ENCODE data around the gene UGCG.
"Not testable (repeated sequence)": the region's sequence is repeated elsewhere in the genome, so short reads cannot be mapped to it uniquely, and the experiment has no call there.

Gene UGCG

DNA sequence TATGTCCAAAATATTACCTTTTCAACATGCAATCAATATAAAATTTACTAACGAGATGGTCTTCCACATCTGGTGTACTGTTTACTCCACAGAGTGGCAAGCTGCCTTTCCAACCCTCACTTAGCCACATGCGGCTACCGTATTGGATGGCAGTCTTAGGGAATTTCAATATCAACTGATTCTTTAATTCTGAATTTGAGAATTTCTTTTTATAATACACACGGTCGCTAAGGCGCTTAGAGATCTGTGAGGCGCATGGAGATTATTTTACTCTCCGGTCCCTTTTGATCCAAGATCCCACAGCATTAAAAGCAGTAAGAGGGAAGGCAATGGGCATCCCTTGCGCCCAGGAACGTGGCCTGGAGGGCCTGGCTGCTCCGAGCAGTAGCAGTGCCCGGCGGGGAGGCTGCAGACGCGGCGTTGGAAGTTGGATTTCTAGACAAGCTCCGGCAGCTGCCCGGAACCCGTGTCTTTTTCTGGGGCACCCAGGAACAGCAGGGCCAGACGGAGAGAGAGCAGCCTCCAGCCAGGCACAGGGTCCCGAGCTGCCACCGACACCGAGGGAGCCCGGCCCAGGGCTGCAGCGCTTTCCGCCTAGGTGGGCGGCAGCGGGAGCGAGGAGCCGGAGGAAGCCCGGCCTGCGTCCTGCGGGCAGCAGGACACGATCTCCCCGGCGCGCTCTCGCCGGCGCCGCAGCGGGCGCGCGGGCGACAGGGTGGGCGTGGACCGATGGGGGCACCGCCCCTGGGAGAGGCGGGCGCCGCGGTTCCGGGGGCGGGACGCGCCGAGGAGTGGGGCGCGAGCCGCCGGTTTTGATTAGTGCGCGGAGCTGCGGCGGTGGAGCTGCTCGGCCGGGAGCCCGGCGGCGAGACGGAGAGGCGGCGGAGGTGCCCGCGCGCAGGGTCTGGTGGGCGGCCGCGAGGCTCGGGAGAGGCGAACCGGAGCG lies at the start of gene UGCG:
Gene UGCG (plus strand): TSS at position 819 of the 946 bp plus-strand sequence. CDS start 402 bp downstream, outside the sequence.
- DNase-seq (ENCODE audit: extremely low read depth in 1 of 2, low read depth in 1 of 2) = peak; percentile 53 to 79

DNA sequence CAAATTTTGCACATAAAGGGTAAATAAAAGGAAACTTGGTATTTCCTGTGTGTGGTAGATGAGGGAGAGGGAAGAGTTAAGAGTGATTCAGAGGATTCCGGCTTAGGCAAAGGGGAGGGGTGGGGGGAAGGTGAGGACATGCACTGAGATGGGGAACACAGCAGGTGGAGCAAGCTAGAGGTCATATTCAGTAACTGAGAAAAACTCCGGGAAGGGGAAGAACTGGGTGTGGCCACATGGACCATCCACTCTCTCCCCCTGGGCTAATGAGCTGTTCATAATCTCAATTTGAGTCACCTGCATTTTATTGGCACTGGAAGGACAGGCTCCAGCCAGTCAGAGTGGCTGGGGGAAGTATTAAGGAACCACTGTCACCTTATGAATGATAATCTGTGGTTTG lies 45.1 kb upstream of the UGCG start:
- no peak for DNase-seq (ENCODE audit: extremely low read depth in 1 of 2, low read depth in 1 of 2)

DNA sequence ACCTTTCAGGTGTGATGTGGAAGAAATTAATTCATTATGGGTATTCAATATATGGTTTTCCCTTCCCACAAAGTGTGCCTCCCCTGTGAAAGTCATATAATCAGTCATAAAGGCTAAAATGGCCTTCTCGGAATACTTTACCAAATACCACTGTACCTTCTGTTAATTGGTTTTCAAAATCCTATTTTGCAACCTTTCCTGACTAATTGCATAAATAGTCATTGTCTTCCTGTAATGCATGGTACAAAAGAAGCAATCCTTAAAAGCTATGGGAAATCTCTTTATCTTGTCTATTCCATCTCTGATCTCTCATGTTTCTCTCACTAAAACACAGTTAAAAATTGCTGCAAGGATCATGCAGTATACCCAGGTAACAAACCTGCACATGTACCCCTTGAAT lies 44.3 kb upstream of the UGCG start:
- no peak for DNase-seq (ENCODE audit: extremely low read depth in 1 of 2, low read depth in 1 of 2)

DNA sequence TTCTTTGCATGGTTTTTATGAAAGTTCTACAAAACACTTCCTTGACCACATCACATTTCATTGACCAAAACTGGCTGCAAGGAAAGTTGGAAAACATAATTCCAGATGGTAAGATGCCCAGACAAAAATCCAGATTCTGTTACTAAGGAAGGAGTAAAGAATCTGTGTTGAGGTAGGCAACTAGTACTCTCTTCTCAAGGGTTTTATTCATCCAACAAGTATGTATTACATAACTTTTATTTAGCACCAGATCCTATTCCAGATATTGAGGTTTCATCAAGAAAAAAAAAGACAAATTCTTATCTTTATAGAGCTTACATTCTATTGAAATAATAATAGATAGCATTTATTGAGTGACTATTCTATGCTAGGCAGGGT lies 43.2 kb upstream of the UGCG start:
- DNase-seq (ENCODE audit: extremely low read depth in 1 of 2, low read depth in 1 of 2) = no peak

DNA sequence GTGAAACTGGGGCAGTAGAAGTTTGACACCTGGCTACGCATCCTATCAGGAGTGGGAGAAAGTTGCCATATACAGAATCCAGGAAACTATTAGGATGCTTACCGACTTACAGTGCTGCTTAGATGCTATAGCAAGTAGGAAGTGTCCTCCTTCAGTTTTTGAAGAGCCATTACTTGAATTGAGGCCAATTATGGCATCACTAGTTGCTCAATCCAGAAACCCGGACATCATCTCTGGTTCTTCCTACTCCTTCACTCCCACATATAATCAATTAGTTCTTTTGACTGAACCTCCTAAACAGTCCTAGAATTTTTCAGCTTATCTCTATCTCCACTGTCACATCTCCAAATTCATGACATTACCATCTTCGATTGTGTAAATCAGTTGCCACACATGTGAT lies 41.8 kb upstream of the UGCG start:
- DNase-seq (ENCODE audit: extremely low read depth in 1 of 2, low read depth in 1 of 2) = no peak

DNA sequence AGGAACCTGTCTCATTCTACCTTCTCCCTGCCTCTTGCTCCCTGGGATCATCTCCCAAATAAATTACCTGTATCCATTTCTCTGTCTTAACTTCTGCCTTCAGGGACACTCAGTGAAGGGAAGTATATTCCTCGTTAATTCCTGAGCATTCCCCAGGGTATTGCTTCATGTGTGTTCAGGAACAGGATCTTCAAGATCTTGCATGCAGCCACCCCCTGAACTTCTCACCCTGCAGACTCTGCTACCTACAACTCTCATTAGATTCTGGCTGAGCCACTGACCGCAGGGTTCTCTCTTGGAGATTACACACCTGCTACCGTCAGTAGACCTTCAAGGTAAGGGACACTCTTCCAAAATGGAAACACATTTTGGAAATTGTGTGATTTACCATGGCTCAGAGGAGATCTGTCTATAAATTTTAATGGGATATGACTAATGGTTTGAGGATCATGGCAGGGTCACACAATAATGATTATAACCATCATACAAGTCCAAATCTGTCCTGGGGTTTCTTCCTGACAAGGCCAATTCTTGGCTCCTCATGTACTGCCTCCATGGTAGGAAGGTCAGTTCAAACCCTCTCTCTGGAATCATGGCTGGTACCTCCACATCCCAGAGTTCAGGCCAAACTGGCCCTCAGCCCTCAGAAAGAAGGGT lies 38.9 kb upstream of the UGCG start:
- DNase-seq (ENCODE audit: extremely low read depth in 1 of 2, low read depth in 1 of 2) = no peak

DNA sequence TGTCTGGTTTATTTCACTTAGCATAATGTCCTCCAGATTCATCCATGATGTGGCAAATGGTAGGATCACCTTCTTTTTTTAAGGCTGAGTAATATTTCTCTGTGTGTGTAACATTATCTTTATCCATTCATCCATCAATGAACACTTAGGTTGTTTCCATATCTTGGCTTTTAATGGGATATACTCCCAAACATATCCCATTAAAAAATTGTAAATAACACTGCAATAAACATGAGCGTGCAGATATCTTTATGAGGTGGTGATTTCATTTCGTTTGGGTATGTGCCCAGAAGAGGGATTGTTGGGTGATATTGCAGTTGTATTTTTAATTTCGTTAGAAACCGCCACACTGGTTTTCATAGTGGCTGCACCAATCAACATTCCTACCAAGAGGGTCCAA lies 36.2 kb upstream of the UGCG start:
- no peak for DNase-seq (ENCODE audit: extremely low read depth in 1 of 2, low read depth in 1 of 2)

DNA sequence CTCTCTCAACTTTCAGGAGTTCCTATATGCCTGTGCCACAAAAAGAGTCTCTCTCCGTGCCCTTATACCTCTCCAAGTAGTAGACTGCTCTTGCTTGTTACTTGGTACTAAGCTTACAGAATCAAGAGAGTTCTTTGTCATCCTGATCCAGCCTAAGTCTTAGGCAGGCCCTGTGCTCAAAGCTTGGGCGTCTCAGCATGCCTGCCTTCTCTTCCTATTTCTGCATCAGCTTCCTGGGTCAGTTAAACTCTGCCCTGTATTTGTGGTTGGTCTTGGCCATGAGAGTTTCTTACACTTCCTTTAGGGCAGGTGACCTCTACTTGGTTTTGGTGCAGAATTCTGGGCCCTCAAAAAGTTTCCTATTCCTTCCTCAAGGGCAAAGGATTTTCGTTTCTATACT lies 33.0 kb upstream of the UGCG start:
- DNase-seq (ENCODE audit: extremely low read depth in 1 of 2, low read depth in 1 of 2) = no peak

DNA sequence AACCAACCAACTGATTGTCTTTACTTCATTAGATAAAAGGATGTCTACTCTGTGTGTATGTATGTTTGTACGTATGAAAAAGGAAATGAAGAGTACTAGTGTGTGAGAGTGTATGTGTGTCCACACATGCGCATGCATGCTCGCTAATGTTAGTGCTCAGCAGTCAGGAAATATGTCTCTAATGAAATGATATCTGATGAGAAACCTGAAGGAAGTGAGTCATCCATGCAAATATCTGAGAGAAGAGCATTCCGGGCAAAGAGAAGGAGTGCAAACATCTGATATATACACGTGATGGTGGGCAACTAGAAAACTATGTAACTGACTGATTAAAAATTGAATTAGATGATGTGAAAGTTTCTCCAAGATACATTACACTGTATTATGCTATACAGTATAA lies 29.6 kb upstream of the UGCG start:
- DNase-seq (ENCODE audit: extremely low read depth in 1 of 2, low read depth in 1 of 2) = no peak

DNA sequence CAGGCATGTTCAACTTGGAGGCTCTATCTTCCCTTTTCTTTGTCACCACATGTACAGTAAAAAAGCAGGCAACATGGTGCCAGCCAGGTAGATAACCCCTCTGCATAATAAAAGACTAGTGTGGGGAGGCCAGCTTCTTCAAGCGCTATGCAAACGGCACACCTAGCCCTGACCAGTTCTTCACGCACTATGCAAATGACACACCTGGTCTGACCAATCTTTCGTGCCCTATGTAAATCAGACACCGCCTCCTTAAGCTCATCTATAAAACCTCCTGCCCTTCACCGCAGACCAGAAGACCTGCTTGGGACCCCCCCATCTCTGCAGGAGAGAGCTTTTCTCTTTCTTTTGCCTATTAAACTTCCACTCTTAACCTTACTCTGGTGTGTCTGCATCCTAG lies 28.1 kb upstream of the UGCG start:
- no peak for DNase-seq (ENCODE audit: extremely low read depth in 1 of 2, low read depth in 1 of 2)

DNA sequence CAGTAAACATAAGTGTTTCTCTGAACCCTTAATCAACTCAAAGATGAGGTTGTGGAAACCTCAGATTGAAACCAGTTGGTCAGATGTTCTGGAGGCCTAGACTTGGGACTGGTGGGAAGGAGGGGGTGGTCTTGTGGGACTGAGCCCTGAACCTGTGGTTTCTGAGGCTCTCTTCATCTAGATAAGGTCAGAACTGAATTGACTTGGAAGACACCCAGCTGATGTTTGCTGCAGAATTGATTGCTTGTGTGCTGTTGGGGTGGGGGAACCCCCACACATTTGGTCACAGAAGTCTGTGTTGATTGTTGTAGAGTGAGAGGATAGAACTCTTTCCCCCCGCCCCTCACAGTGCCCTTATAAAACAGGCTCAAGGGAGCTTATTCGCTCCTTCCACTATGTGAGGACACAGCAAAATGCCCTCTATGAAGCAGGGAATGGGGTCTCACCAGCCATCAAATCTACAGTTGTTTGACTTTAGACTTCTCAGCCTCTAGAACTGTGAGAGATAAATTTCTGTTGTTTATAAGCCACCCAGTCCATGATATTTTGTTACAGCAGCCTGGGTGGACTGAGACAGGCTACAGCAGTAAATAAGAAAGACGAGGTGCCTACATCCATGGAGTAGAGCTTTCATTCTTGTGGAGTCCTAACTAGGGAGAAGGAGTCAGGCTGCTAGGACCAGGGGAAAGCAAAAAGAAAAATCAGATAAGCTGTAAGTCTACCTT lies 25.7 kb upstream of the UGCG start:
- no peak for DNase-seq (ENCODE audit: extremely low read depth in 1 of 2, low read depth in 1 of 2)

DNA sequence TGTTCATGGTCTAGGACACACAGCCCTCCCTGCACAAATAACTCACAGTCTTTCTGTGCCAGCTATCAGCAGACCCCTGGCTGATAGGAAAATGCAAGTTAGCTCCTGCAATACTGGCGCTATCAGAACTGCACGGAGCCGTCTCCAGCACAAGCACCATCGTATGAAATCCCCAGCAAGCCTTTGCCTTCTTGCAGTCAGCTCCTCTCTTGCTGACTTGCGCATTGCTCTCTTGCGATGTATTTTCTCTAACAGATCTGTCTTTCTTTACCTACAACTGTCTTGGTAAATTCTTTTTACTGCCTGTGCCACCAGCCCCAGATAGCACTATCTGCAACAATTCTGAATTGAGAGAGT lies 25.1 kb upstream of the UGCG start:
- DNase-seq (ENCODE audit: extremely low read depth in 1 of 2, low read depth in 1 of 2) = no peak

DNA sequence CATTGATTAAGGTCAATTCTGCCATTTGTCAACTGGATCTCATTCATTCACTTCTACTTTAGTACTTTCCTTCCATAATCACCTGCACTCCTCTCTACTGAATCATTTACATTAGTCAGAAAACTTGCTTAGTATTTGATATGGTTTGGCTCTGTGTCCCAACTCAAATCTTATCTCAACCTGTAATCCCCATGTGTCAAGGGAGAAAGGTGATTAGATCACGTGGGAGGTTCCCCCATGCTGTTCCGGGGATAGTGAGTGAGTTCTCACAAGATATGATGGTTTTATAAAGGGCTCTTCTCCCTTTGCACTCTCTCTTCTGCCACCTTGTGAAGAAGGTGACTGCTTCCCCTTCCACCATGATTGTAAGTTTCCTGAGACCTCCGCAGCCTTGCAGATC lies 23.7 kb upstream of the UGCG start:
- DNase-seq (ENCODE audit: extremely low read depth in 1 of 2, low read depth in 1 of 2) = no peak

DNA sequence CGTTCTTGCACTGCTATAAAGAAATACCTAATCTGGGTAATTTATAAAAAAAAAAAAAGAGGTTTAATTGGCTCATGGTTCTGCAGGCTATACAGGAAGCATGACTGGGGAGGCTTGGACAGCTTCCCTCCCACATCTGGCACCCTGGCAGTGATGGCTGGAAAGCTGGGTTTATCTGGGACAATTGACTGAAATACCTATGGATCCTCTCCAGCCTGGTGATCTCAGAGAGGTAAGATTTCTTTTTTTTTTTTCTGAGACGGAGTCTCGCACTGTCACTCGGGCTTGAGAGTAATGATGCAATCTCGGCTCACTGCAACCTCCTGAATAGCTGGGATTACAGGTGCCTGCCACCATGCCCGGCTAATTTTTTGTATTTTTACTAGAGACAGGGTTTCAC lies 22.7 kb upstream of the UGCG start:
- DNase-seq (ENCODE audit: extremely low read depth in 1 of 2, low read depth in 1 of 2) = no peak

DNA sequence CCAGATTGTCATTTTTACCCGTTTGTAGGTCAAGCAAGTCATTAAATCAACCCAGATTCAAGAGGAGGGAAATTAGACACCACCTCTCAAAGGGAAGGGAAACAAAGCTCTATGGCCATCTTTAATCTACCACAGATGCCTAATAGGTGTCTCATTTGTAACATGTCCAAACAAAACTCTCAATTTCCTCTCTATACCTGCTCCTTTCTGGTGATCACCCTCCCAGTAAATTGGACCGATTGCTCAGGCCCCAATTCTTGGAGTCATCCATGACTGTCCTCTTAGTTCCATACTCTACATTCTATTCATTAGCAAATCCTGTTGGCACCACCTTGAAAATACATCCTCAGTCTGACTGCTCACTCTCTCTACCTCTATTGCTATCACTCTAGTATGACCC lies 22.1 kb upstream of the UGCG start:
- no peak for DNase-seq (ENCODE audit: extremely low read depth in 1 of 2, low read depth in 1 of 2)

DNA sequence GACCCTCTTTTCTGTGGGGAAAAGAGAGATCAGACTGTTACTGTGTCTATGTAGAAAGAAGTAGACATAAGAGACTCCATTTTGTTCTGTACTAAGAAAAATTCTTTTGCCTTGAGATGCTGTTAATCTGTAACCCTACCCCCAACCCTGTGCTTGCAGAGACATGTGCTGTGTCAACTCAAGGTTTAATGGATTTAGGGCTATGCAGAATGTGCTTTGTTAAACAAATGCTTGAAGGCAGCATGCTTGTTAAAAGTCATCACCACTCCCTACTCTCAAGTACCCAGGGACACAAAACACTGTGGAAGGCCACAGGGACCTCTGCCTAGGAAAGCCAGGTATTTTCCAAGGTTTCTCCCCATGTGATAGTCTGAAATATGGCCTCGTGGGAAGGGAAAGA lies 21.3 kb upstream of the UGCG start:
- not testable (repeated sequence) for DNase-seq (ENCODE audit: extremely low read depth in 1 of 2, low read depth in 1 of 2)

DNA sequence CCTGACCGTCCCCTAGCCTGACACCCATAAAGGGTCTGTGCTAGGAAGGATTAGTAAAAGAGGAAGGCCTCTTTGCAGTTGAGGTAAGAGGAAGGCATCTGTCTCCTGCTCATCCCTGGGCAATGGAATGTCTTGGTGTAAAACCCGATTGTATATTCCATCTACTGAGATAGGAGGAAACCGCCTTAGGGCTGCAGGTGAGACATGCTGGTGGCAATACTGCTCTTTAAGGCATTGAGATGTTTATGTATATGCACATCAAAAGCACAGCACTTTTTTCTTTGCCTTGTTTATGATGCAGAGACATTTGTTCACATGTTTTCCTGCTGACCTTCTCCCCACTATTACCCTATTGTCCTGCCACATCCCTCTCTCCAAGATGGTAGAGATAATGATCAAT lies 20.9 kb upstream of the UGCG start:
- not testable (repeated sequence) for DNase-seq (ENCODE audit: extremely low read depth in 1 of 2, low read depth in 1 of 2)

DNA sequence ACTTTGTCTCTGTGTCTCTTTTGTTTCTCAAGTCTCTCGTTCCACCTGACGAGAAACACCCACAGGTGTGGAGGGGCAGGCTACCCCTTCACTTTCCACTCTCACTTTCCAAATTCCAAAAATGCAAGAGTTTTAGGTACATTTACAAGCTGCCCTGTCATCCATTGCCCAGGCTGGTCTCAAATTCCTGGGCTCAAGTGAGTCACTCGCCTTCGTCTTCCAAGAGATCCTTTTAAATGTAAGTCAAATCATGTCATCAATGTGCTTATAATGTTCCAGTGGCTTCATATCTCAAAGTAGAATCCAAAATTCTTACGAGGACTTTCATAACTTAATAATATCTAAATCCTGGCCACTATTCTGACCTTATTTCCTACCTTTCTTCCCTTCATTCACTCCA lies 20.4 kb upstream of the UGCG start:
- DNase-seq (ENCODE audit: extremely low read depth in 1 of 2, low read depth in 1 of 2) = no peak

DNA sequence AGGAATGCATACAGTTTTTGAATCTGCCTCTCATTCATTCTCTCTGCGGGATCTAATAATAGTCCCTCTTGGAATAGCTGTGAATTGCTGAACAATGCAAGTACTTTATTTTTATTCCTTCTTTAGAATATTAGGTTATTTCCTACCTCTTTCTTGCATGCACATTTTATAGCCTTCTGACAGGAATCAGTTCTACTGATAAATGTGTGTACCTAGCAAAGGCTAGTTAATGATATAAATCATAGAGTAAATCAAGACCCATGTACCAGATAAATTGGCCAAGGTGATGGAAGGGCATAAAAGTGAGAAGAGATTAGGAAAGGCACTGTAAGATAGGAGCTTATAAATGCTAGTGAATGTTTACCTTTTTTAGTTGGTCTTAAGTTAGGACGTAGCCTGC lies 19.2 kb upstream of the UGCG start:
- no peak for DNase-seq (ENCODE audit: extremely low read depth in 1 of 2, low read depth in 1 of 2)

DNA sequence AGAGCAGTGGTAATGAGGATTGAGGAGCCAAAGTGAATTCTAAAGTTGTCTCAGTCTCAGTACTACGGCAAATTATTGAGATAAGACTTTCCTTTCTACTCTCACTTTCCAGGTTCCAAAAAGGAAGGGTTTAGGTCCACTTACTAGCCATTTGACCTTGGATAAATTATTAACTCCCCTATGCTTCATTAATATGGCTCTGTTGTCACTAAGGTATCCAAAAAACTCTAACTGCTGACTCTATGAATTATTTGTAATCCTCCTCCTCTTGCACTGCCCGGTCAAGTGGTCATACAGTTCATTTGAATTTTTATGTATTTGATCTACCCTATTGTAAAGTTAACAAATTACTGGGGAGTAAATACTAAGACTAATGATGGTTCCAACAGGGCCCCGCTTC lies 17.7 kb upstream of the UGCG start:
- DNase-seq (ENCODE audit: extremely low read depth in 1 of 2, low read depth in 1 of 2) = no peak

DNA sequence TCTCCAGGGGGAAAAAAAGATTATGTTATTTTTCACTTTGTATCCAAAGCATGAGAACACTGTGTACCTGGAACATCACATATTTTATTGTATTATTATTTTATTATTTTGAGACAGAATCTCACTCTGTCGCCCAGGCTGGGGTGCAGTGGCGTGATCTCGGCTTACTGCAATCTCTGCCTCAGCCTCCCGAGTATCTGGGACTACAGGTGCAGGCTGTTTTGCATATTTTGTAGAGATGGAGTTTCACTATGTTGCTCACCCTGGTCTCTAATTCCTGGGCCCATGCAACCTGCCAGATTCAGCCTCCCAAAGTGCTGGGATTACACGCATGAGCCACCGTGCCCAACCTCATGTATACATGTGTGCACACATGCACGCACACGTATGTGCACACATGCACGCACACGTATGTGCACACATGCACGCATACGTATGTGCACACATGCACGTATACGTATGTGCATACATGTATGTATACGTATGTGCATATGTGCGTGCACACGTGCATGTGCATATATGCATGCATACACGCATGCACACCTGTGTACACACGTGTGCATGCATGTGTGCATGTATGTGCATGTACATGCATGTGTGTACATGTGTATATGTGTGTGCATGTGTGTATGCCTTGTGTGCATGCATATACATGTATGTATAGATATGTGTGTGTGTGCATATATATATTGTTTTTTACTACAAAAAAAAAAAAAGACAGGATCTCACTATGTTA lies 9.5 kb upstream of the UGCG start:
- DNase-seq (ENCODE audit: extremely low read depth in 1 of 2, low read depth in 1 of 2) = no peak
